Neural progenitor cell (in vitro differentiated cells): Measurements from ENCODE around the gene STK32A.

Source experiments
- EZH2phosphoT487 ChIP-seq: fragments of 200-600 bp; sonication (generic); IDR thresholded peaks from 2 replicates; pipeline ENCODE4 v1.6.1; 2017; ENCODE audit warnings: antibody characterized with exemption
- TF ChIP-seq, protein P1 (sequence below): fragments of 200-600 bp; sonication (generic); IDR thresholded peaks from 2 replicates; pipeline ENCODE4 v1.5.1; 2017; ENCODE audit warnings: antibody characterized with exemption, mild to moderate bottlenecking

DNA sequence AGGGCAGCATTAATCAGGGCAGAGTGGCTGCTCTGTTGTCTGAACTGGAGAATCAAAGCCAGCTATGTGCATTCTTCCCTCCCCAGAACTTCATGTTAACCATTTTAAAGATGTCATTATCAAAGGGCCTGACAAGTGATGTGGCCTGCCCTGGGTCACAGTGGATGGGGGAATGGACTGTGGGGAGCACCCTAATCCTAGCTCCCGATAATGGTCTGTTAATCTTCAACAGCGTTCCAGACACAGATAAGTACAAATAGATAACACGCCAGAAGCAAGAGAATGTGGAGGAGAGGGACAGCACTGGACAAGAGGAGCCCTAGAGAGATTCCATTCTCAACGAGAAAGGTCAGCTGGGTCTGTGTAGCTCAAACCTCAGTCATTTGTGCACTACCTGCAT, 197.5 kb downstream of the STK32A start:
- TF ChIP-seq, protein P1, sequence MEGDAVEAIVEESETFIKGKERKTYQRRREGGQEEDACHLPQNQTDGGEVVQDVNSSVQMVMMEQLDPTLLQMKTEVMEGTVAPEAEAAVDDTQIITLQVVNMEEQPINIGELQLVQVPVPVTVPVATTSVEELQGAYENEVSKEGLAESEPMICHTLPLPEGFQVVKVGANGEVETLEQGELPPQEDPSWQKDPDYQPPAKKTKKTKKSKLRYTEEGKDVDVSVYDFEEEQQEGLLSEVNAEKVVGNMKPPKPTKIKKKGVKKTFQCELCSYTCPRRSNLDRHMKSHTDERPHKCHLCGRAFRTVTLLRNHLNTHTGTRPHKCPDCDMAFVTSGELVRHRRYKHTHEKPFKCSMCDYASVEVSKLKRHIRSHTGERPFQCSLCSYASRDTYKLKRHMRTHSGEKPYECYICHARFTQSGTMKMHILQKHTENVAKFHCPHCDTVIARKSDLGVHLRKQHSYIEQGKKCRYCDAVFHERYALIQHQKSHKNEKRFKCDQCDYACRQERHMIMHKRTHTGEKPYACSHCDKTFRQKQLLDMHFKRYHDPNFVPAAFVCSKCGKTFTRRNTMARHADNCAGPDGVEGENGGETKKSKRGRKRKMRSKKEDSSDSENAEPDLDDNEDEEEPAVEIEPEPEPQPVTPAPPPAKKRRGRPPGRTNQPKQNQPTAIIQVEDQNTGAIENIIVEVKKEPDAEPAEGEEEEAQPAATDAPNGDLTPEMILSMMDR: no peak
- TF ChIP-seq EZH2phosphoT487: no peak
